NCI-H128 (cell line): Measurements from ENCODE around the gene KCP.

ENCODE experiments used
- DNase-seq: peaks from one replicate; lab custom pipeline; 2025; ENCODE audit not compliant: unreplicated experiment; lab: John Stamatoyannopoulos, UW

The KCP gene

DNA sequence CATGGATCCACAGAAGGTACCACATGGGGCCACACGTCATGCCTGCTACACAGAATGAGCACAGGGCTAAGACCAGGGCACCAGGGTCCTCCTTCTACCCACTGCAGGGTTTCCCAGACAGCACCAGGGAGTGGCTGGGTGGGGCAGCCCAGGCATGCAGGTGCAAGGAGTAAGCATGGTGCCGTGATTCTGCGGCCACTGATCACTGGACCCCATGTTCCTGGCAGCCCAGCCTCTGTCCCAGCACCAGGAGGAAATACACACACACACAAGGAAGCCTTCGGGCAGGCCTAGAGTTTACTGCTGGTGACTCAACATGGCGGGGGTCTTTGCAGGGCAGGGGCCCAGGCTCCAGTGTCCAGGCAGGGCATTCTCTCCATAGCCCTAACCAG is 33.9 kb downstream of the KCP start:
- no peak for DNase-seq

DNA sequence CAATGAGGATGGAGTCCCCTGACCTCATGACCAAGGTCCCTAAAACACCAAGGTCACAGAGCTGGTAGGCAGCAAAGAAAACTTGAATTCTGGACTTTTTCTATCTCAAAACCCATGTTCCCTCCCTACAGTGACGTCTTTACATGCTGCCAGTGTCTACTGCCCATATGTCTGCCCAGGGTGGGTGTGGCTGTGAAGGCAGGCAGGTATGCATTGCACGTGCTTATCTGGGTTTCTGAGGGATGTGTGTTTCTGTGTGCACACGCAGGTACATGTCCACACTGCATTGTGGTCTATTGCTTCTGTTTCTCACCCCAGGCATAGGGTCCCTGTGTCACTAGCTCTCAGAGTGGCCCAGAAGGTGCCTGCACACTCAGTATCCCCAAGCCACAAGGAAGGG is 34.4 kb downstream of the KCP start:
- no peak for DNase-seq

DNA sequence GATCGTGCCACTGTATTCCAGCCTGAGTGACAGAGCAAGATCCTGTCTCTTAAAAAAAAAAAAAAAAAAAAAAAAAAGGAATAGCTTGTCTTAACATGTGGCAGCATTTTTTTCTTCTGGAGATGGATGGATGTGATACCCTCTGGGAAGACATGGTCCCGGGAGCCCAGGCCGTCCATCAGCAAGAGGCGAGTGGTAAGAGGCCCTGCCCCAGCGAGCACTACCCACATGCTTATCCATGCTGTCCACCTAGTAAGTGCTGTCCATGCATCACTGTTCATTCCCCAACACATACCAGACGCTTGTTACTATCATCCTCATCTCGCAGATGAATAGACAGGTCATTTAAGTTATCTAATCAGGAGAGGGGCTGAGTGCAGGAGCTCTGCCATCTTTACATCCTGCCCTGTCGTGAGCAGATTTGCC is 35.0 kb downstream of the KCP start:
- no peak for DNase-seq

DNA sequence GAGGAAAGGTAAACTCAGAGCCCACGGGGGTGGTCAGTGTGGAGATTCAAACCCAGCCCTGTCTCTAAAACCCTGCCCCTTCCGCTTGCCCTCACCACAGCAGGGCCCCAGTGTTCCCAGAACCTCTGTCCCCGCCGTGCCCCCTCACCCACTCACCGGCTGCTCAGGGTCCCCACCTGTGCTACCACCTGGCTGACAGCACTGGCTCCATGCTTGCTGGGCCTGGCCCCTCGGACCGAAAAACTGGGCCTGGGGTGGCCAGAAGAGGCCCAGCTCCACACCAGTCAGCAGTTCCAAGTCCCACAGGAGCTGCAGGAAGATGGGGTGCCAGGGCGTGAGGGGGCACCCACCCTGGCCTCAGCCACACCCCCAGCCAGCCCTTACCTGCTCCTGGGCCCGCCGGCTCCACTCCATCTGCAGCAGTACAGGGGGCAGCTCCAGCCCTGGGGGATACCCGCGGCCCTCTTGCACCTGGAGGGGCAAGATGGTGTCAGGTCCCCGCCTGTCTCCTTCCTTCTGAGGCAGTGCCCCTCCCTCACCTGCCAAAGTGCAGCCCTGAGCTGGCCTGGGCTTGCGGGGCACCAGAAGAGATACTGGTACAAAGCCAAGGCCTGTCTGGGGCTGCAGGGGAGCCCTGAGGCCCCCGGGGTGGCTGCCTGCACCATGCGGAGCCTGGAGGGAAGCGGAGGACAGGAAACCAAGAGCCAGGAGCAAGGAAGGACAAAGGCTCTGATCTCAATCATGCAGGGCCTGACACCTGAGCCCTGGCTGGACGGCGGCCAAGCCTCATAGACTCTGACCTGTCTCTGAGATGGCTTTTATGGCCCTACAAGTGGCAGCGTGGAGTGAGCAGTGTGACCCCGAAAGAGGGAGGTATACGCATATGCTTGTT is 36.1 kb downstream of the KCP start:
- peak; percentile 57 for DNase-seq

DNA sequence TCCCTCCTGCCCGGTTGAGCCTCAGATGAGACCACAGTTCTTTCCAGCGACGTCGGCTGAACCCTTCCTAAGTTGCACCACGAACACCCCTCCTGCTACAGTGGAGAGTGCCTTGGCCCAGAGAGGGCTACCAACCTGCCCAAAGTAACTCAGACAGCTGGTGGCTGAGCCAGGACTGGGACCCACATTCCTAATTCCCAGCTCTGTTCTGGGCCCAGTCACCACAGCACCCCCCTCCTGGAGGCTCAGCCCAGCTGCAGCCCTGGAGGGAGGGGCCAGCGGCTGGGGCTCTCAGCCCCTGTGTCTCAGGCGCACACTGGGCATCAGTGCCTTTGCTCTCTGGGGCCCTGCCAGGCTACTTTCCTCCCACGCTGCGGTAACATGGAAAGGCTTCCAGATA is 37.3 kb downstream of the KCP start:
- no peak for DNase-seq

DNA sequence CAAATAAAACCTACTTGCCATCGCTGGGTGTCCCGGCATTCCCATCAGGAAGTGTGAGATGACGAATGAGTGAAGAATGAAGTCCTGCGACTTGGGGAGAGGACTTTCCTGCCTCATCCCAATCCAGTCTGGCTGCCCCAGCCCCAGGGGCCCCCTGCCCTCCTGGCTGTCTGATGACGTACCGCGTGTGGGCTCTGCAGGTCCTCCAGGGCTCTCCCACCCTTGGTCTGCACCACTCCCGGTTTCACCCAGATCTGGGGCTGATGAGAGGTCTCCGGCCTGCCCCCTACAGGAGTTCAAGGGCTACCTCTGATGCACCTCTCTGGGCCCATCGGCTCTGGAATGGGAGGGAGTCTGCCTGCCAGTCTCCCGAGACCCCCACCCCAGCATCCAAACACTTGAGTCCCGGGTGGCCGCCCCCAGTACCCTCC is 38.1 kb downstream of the KCP start:
- no peak for DNase-seq

DNA sequence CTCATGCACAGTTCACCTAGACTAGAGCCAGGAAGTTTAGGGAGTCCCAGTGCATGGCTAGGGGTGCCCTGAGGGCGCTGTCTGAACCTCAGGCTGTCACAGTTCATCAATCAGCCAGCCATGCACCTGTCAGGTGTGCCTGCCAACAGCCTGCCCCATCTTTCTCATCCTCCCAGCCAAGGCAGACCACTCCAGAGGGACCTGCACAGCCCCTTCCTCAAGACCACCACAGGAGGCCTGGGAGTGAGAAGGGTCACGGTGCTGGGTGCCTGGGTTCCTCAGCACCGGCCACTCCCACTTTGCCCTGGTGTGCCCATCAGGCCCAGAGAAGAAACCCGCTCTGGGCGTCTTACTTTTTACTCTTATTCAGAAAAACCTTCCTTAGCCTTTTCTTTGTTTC is 39.5 kb downstream of the KCP start:
- no peak for DNase-seq

DNA sequence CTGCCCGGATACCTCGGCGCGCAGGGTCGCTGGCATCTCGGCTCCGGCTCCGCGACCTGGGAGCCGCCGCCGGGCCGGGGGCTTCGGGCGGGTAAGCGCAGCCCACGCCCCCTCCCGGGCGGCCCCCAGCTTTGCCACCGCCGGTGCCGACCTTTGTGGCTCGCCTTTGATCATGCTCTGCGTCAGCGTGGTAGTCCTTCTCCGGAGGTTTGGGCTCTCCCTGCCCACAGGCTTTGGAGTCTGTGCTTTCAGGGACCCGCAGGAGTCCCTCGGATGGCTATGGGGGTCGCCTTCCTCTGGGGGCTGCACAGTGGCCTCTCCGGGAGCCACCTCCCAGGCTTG is 40.6 kb downstream of the KCP start:
- no peak for DNase-seq

DNA sequence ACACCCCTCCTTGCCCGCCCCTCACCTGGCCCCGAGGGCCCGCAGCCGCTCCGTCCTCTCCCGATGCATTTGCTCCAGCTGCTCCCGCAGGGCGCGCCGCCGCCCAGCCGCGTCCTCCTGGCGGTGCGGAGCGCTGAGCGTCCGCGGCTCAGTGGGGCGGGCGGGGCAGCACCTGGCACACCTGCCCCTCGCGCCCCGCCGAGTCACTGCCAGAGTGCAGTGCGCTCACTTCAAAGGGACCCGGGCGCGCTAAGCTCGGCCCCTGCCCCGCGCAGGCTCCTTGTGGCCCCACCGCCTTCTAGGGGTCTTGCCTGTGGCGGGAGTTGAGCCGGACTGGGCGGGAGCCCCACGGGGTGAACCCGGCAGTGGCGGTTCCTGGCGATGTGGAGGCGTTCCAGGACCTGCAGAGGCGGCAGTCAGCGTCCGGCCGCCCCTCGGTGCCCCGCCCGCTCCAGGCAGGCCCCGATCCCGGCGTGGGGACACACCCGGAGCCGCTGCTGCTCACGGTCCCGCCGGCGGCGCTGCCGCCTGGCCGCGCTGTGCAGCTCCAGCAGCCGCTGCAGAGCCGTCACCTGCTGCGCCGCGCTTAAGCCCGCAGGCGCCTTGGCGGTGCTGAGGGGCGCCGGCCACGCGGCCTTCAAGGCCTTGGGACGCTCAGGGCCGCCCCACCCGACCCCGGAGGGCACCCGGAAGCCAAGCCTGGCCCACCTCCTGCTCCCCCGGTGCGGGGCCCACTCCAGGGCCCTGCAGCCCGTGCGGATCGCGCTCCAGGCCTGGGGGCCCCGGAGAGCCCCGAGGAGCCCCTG is 41.2 kb downstream of the KCP start:
- DNase-seq = peak; percentile 49

DNA sequence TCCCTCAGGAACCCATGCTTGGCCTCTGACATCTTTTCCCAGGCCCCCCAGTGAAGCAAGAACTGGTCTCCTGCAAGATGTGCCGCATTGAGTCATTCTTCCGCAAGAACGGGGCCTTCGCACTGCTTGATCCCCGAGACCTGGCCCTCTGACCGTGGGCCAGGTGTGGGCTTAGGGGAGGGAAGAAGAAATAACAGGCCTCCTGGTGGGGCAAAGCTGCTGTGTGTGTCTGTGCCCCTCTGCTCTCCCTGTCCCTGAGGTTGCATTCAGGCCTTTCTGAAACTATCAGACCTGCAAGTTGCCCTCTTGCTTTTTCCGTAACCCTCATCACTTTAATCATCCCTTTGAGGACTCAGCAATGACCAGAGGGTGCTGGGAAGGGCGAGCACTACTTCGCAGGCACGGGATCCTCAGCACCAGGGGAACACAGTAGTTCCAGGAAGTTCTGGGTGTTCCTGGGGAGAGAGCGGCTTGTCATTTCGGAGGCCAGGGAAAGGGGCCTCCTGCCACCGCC is 41.8 kb downstream of the KCP start:
- DNase-seq = no peak

DNA sequence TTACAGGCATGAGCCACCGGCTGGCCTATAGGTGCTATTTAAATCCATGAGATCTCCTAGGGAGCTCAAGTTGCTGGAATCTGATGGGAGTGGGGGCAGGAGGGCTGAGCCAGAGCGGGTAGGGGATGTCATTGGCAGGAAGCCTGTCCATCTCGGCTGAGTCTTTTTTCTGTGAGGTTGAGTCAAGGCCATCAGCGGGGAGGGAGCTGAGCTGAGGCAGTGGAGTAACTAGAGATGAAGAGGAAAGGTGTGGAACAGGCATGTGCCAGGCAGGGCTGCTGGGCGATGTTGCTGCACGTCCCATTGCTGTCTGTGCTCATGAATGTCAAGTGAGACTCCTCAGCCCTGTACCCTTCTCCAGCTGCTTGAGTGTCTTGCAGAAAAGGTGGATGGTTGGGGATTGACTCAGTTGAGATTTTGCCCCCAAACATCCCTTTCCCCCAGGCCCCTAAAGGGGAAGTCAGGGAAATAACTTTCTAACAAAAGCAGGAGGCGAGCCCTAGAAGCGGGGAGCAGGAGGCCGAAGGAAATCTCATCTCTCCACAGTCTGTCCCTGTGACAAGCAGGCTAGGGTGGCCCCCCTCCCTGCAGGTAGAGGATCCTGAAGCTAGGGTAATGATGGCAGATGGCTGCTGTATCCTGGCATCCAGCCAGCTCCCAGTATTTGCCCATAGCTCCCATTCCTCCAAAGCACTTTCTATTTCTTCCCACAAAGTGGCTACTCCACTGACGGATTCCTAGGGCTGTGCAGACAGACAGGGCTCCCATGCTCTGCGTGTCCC is 42.5 kb downstream of the KCP start:
- no peak for DNase-seq

DNA sequence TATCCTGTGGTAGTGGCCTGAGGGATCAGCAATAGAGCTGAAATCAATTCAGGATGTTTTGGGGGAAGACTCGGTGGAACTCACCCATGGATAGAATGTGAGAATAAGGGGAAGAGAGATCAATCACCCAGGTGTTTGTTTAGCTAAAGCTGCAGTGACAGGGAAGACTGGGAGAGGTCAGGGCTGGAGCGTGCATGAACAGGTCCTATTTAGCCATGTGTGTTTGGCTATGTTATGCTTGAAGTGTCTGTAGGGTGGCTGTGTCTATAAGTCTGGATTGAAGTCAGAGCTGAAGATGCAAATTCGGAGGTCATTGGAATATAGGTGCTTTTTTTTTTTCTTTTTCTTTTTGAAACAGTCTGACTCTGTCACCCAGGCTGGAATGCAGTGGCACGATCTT is 43.3 kb downstream of the KCP start:
- DNase-seq = no peak

DNA sequence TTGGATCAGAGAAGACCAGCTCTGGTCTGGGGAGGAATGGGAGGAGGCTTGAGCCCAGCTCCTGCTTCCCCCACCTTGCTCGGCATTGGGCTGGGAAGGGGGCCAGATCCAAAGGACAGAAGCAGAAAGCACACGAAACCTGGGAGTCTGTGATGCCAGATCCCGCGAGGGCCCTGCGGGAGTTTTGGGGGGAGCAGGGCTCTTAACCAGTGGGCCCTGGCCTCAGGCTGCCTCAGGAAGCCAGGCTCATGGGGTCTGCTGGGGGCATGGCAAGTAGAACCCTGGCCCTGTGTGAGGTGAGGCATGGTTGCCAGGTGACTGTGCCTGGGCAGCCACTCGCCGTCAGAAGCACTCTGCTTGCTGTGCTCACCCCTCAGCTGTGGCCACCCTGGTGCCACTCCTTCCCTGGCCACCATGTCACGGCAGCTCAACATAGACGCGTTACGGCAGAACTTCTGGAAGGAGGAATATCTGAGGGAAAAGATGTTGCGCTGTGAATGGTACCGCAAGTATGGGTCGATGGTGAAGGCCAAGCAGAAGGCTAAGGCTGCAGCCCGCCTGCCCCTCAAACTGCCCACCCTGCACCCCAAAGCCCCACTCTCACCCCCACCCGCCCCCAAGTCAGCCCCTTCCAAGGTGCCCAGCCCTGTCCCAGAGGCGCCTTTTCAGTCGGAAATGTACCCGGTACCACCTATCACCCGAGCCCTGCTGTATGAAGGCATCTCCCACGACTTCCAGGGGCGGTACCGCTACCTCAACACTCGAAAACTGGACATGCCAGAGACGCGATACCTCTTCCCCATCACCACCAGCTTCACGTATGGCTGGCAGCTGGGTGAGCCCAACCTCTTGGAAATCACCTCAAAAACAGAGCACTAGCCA is 44.3 kb downstream of the KCP start:
- no peak for DNase-seq

DNA sequence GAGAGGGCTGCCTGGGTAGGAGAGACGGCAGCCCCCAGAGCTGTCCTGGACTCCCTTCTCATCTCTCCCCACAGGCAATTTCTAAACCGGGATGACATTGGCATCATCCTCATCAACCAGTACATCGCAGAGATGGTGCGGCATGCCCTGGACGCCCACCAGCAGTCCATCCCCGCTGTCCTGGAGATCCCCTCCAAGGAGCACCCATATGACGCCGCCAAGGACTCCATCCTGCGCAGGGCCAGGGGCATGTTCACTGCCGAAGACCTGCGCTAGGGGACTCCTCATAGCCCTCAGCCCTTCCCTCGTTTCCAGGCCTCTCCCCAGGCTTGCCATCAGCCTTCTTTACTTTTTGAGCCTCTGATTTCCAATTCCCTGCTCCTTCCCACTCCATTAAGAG is 45.2 kb downstream of the KCP start:
- no peak for DNase-seq

DNA sequence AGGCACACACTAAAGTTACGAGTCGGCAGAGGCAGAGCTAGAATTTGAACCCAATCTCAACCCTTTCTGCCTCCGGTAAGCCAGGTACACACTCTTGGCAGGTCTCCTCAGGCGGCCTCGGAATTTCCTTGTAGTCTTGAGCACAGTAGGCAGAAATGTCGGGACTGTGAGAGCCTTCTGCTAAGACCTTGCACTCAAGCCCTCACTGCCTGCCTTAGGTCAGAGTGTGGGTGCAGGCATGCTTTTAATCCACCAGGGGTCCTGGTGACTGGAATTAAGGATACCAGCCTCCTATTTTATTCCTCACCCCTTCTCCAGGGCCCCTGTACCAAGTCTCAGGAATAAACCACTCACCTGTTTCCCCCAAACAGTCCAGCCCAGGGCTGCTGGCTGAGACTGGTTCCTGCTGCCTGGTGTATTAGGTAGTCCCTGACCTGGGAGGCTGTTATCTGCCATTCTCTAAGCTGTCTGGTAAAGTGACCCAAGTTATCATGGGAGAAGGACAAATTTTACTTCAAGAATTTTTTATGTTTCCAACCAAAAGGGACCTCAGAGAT is 47.0 kb downstream of the KCP start:
- DNase-seq = peak; percentile 32

DNA sequence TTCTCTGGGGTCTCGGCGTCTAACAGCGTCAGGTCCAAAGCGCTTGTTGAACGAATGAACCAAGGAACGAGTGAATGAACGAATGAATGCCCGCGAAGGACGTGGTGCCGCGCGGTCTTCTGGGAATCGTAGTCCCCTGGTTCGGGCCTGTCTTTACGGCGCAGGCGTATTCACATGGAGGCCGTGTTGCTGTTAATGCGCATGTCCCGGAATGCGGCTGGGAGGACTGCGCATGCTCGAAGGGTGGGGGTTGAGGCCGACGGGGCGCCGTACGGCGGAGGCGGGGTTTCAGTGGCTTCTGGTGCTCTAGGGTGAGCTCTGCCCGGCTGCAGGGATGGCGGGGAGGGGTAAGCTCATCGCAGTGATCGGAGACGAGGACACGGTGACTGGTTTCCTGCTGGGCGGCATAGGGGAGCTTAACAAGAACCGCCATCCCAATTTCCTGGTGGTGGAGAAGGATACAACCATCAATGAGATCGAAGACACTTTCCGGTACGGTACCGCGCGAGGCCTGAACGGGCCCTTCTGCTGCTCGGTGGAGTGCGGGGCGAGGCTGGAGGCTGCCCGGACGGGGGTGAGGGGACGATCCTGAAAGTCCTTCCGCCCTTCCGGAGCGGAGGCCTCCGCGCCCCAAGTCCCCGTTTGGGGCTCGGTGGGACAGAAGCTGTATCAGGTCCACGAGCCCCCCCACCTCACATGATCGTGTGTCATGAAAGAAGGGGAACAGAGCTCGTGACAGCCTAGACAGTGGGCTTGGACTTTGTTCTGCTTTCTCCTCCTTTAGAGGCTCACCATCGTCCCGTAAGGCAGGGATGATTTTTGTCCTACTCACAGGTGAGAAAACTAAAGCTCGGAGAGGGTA is 47.7 kb downstream of the KCP start, which contains the start of gene ATP6V1F:
Gene ATP6V1F, plus strand, starts transcription at position 286 of the 862 bp plus-strand sequence. Its CDS starts 49 bp downstream, at position 335.
- DNase-seq = peak; percentile 93

DNA sequence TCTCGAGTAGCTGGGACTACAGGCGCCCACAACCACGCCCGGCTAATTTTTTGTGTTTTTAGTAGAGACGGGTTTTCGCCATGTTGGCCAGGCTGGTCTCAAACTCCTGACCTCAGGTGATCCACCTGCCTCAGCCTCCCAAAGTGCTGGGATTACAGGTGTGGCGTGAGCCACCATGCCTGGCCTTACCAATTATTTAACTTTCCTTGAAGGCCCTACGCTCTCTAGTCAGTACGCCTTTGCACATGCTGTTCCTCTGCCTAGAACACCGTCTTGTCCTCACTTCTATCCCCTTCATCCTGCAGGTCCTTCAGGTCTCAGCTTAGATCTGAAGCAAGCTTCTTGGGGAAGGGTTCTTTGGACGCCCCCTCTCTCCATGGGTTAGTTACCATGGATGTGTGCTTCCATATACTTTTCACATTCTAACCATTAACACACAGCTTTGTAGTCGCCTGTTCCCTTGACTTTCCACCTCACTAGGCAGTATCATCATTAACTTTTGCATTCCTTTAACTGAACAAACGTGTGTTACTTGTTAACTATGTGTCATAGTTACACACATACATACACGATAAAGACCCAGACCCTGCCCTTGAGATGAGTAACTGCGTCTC is 48.4 kb downstream of the KCP start:
- DNase-seq = no peak
